ENCODE data around the gene ZNF12. TPM values are rescaled to one million over a fixed set of nuclear protein-coding genes. Genes with fewer than 3 reads are reported as not detected.

The ZNF12 gene
- total RNA-seq, 1 donor from 2014 or later, result 14.2 TPM

- H3K4me1 ChIP-seq, result no peaks in the 10 kb centered on the region
Measured at GRCh38 chr7:6658618-6659345, 48.0 kb downstream of the ZNF12 start.

GRCh38 chr7:6656413-6656812 is 50.3 kb downstream of the ZNF12 start:
- no peaks in the 10 kb centered on the region for H3K27me3 ChIP-seq (ENCODE audit: low read depth)
- no peak overlapping the region for H3K27ac ChIP-seq (replicated peaks)
- no peaks in the 10 kb centered on the region for H3K4me1 ChIP-seq
- TF ChIP-seq CTCF (IDR thresholded peaks at IDR 0.05; ENCODE audit: borderline replicate concordance), result no peak
- no peak overlapping the region for H3K4me3 ChIP-seq
- DNase-seq, result no peak
- peaks cover 5% of the 10 kb centered on the region for H3K9me3 ChIP-seq (replicated peaks)
- intact Hi-C loops (cut with micrococcal nuclease), result no loop called here
- H3K36me3 ChIP-seq, result peaks cover 40% of the 10 kb centered on the region

More at GRCh38 chr7:6658618-6659345, 48.0 kb downstream of the ZNF12 start:
- Histone ChIP-seq H3K36me3 (peaks cover 20% of the 10 kb centered on the region), H3K4me3 (no peak overlapping the region), H3K9me3 (replicated peaks) (no peaks in the 10 kb centered on the region), H3K27ac (replicated peaks) (no peak overlapping the region), H3K27me3 (ENCODE audit: low read depth) (peaks cover 2% of the 10 kb centered on the region)
- TF ChIP-seq CTCF (IDR thresholded peaks at IDR 0.05; ENCODE audit: borderline replicate concordance), result no peak
- no peak for DNase-seq
- intact Hi-C loops (cut with micrococcal nuclease), result no loop called here

- peaks cover 46% of the 10 kb centered on the region for H3K36me3 ChIP-seq
- no peak for DNase-seq
Measured at GRCh38 chr7:6655636-6656385, 50.9 kb downstream of the ZNF12 start.

GRCh38 chr7:6654842-6655610 is 51.7 kb downstream of the ZNF12 start:
- Histone ChIP-seq H3K4me3 (no peak overlapping the region), H3K27ac (replicated peaks) (no peak overlapping the region), H3K27me3 (ENCODE audit: low read depth) (no peaks in the 10 kb centered on the region), H3K9me3 (replicated peaks) (peaks cover 6% of the 10 kb centered on the region), H3K36me3 (peaks cover 54% of the 10 kb centered on the region), H3K4me1 (no peaks in the 10 kb centered on the region)
- DNase-seq, result no peak
- no peak for TF ChIP-seq CTCF (IDR thresholded peaks at IDR 0.05; ENCODE audit: borderline replicate concordance)
- intact Hi-C loops (cut with micrococcal nuclease), result no loop called here

More at GRCh38 chr7:6655636-6656385, 50.9 kb downstream of the ZNF12 start:
- H3K9me3 ChIP-seq (replicated peaks), result peaks cover 6% of the 10 kb centered on the region
- no peaks in the 10 kb centered on the region for H3K27me3 ChIP-seq (ENCODE audit: low read depth)
- no peak for TF ChIP-seq CTCF (IDR thresholded peaks at IDR 0.05; ENCODE audit: borderline replicate concordance)
- H3K4me1 ChIP-seq, result no peaks in the 10 kb centered on the region
- no peak overlapping the region for H3K27ac ChIP-seq (replicated peaks)
- no peak overlapping the region for H3K4me3 ChIP-seq
- intact Hi-C loops (cut with micrococcal nuclease), result no loop called here

GRCh38 chr7:6654113-6654841 is 52.5 kb downstream of the ZNF12 start:
- Histone ChIP-seq H3K27ac (replicated peaks) (no peak overlapping the region), H3K4me3 (no peak overlapping the region), H3K27me3 (ENCODE audit: low read depth) (no peaks in the 10 kb centered on the region), H3K36me3 (peaks cover 61% of the 10 kb centered on the region), H3K9me3 (replicated peaks) (peaks cover 6% of the 10 kb centered on the region), H3K4me1 (no peaks in the 10 kb centered on the region)
- no peak for TF ChIP-seq CTCF (IDR thresholded peaks at IDR 0.05; ENCODE audit: borderline replicate concordance)
- no peak for DNase-seq
- intact Hi-C loops (cut with micrococcal nuclease), result no loop called here

All from left ventricle myocardium inferior (tissue), 1 donor.